GM12872 (cell line): Measurements from ENCODE around the gene OR52E2.

Experiments
- CTCF ChIP-seq: IDR thresholded peaks from 3 replicates; pipeline ENCODE4 v1.5.1; 2011; ENCODE audit warnings: low read depth, mild to moderate bottlenecking, low read length, moderate library complexity; ENCODE audit not compliant: insufficient read depth

The OR52E2 gene

GRCh38 chr11:5059391-5059790 is at the start of gene OR52E2:
Gene OR52E2 (minus strand): TSS chr11:5059627. CDS start chr11:5059627, 0 bp downstream.
- no peak for TF ChIP-seq CTCF

GRCh38 chr11:5107285-5107684 is 47.9 kb upstream of the OR52E2 start:
- no peak for TF ChIP-seq CTCF

- no peak for TF ChIP-seq CTCF
Observed at GRCh38 chr11:5103066-5103465, 43.6 kb upstream of the OR52E2 start.

- TF ChIP-seq CTCF = no peak
Observed at GRCh38 chr11:5102246-5102645, 42.8 kb upstream of the OR52E2 start.

- no peak for TF ChIP-seq CTCF
Observed at GRCh38 chr11:5096011-5096410, 36.6 kb upstream of the OR52E2 start.

- no peak for TF ChIP-seq CTCF
Observed at GRCh38 chr11:5092821-5093585, 33.6 kb upstream of the OR52E2 start.

GRCh38 chr11:5090668-5091067 is 31.2 kb upstream of the OR52E2 start:
- TF ChIP-seq CTCF = no peak
